PFSK-1 (cell line): ENCODE data around the gene C5orf46.

Experiments used
- FOXP2 ChIP-seq: optimal IDR thresholded peaks from 2 replicates; pipeline ENCODE3; 2011; ENCODE audit warnings: borderline replicate concordance, control low read depth, inconsistent platforms; ENCODE audit not compliant: insufficient read depth; ENCODE audit errors: extremely low read length, extremely low read depth
- POLR2AphosphoS5 ChIP-seq: IDR thresholded peaks from 2 replicates; pipeline ENCODE4 v1.6.1; 2012; ENCODE audit warnings: low read depth, mild to moderate bottlenecking, control low read depth, low read length, moderate library complexity
- SIN3A ChIP-seq: IDR thresholded peaks from 2 replicates; pipeline ENCODE4 v1.6.1; 2012; ENCODE audit warnings: mild to moderate bottlenecking, low read length, moderate library complexity, borderline replicate concordance; ENCODE audit not compliant: insufficient read depth
- TAF1 ChIP-seq: IDR thresholded peaks from 2 replicates; pipeline ENCODE4 v1.6.1; 2012; ENCODE audit warnings: low read length, control low read depth, borderline replicate concordance; ENCODE audit not compliant: insufficient read depth
- TF ChIP-seq, protein P1 (sequence below), 2 experiments: IDR thresholded peaks; 2 replicates each; pipeline versions ENCODE4 v1.6.1 to v1.8.0; 2011 to 2012; ENCODE audit warnings: low read depth in 2 of 2, low read length in 2 of 2, control low read depth in 1 of 2, inconsistent platforms in 1 of 2, mild to moderate bottlenecking in 1 of 2, moderate library complexity in 1 of 2; ENCODE audit not compliant: insufficient read depth in 1 of 2

Gene C5orf46

GRCh38 chr5:147851578-147851977 lies 54.8 kb downstream of the C5orf46 start:
- TF ChIP-seq, protein P1, sequence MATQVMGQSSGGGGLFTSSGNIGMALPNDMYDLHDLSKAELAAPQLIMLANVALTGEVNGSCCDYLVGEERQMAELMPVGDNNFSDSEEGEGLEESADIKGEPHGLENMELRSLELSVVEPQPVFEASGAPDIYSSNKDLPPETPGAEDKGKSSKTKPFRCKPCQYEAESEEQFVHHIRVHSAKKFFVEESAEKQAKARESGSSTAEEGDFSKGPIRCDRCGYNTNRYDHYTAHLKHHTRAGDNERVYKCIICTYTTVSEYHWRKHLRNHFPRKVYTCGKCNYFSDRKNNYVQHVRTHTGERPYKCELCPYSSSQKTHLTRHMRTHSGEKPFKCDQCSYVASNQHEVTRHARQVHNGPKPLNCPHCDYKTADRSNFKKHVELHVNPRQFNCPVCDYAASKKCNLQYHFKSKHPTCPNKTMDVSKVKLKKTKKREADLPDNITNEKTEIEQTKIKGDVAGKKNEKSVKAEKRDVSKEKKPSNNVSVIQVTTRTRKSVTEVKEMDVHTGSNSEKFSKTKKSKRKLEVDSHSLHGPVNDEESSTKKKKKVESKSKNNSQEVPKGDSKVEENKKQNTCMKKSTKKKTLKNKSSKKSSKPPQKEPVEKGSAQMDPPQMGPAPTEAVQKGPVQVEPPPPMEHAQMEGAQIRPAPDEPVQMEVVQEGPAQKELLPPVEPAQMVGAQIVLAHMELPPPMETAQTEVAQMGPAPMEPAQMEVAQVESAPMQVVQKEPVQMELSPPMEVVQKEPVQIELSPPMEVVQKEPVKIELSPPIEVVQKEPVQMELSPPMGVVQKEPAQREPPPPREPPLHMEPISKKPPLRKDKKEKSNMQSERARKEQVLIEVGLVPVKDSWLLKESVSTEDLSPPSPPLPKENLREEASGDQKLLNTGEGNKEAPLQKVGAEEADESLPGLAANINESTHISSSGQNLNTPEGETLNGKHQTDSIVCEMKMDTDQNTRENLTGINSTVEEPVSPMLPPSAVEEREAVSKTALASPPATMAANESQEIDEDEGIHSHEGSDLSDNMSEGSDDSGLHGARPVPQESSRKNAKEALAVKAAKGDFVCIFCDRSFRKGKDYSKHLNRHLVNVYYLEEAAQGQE (IDR thresholded peaks at IDR 0.05; ENCODE audit: insufficient read depth in 1 of 2, low read depth in 2 of 2, low read length in 2 of 2) = no peak
- TF ChIP-seq SIN3A = no peak
- no peak for TF ChIP-seq TAF1
- no peak for TF ChIP-seq POLR2AphosphoS5
- no peak for TF ChIP-seq FOXP2

DNA sequence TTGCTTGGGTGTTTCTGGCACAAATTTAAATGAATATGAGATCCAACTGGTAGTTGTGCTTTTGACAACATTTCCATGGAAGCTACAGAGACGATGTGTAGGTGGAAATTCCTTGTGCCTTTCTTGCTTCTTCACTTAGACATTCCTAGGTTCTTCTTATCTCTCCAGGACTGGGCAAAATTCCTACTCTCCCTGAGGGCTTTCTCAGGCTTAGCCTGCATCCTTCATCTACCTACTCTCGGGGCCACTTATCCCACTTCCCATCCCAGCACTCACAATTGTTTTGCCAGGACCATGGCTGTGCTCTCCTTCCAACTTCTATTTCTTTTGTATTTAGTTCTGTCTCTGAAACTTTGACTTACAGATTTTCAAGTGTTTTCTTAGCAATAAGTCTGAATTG lies 57.1 kb downstream of the C5orf46 start:
- no peak for TF ChIP-seq SIN3A
- TF ChIP-seq TAF1 = no peak
- TF ChIP-seq, protein P1 (IDR thresholded peaks at IDR 0.05; ENCODE audit: insufficient read depth in 1 of 2, low read depth in 2 of 2, low read length in 2 of 2) = no peak
- TF ChIP-seq POLR2AphosphoS5 = no peak
- TF ChIP-seq FOXP2 = no peak

DNA sequence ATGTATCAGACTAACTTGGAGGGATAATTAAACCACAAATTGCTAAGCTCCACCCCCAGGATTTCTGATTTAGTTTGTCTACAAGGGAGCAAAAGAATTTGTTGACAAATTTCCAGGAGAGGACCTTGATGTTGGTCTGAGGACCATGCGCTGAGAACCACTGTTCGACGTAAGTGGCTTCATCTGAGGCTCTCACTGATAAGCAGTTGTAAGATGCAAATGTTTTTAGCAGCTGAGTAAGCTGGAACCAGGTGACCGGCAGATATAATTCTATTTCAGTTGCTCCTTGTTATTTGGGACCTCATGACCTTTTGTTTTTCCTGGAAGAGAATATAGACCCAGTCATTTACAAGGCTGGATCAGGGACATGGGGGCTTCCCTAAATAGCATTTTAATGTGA lies 60.7 kb downstream of the C5orf46 start:
- TF ChIP-seq TAF1 (no peak), POLR2AphosphoS5 (no peak), SIN3A (no peak), FOXP2 (no peak)
- TF ChIP-seq, protein P1 (IDR thresholded peaks at IDR 0.05; ENCODE audit: insufficient read depth in 1 of 2, low read depth in 2 of 2, low read length in 2 of 2) = no peak

DNA sequence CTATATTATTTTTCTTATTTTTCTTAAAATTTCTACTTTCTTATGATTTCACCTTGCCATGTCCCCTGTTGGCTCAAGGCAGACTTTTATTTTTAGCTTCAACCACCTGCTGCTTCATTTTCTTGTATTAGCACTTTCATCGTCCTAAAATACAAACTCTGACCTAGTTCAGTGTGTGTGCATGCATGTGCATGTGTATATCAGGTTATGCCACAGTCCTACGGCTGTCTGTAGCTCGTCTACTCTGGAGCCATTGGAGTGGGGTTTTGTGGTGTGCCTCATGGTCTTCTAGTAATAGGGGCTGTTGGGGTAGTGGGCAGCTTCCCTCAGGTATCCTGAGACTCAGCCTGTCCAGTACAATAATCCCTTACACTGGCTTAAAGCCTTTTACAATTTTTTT lies 61.5 kb downstream of the C5orf46 start:
- no peak for TF ChIP-seq FOXP2
- no peak for TF ChIP-seq TAF1
- no peak for TF ChIP-seq POLR2AphosphoS5
- TF ChIP-seq, protein P1 (IDR thresholded peaks at IDR 0.05; ENCODE audit: insufficient read depth in 1 of 2, low read depth in 2 of 2, low read length in 2 of 2) = no peak
- TF ChIP-seq SIN3A = no peak

DNA sequence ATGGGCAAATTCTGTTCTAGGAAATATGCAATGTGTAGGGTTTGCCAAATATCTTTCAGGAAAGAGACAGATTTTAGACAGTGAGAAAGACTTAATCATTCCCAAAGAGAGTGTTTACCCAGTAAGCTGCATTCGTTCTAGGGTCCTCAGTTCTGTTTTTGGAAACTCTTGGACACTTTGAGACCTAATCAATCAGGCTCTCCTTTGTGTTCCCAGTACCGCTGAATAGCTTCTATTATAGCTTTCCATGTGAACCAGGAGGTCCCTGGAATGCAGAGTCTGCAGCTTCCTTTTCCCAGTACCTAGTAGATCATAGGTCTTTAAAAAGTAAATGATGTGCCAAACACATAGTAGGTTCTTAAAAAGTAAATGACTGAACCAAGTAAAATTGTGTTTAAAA lies 63.5 kb downstream of the C5orf46 start:
- TF ChIP-seq FOXP2 (no peak), TAF1 (no peak), SIN3A (no peak), POLR2AphosphoS5 (no peak)
- TF ChIP-seq, protein P1 (IDR thresholded peaks at IDR 0.05; ENCODE audit: insufficient read depth in 1 of 2, low read depth in 2 of 2, low read length in 2 of 2) = no peak
